Activated CD4-positive, alpha-beta T cell treated with anti-CD3 and anti-CD28 coated beads for 1 hour (primary cell): ENCODE data around the gene STRIT1.
"Not testable (repeated sequence)": the region's sequence is repeated elsewhere in the genome, so short reads cannot be mapped to it uniquely, and the experiment has no call there.

Experiments
- DNase-seq: peaks from one replicate; pipeline ENCODE4 v3.0.0-alpha.2; 2020

Gene STRIT1

GRCh38 chr3:155262855-155263254 lies 30.6 kb downstream of the STRIT1 start:
- not testable (repeated sequence) for DNase-seq

- DNase-seq: no peak
Measured at GRCh38 chr3:155262295-155262694, 31.2 kb downstream of the STRIT1 start.

GRCh38 chr3:155254445-155254844 lies 39.0 kb downstream of the STRIT1 start:
- no peak for DNase-seq

- DNase-seq: no peak
Measured at GRCh38 chr3:155252535-155252934, 40.9 kb downstream of the STRIT1 start.

GRCh38 chr3:155252021-155252420 lies 41.5 kb downstream of the STRIT1 start:
- no peak for DNase-seq

- DNase-seq: no peak
Measured at GRCh38 chr3:155248531-155249187, 44.8 kb downstream of the STRIT1 start.

GRCh38 chr3:155244699-155245098 lies 48.8 kb downstream of the STRIT1 start:
- DNase-seq: no peak

GRCh38 chr3:155244216-155244615 lies 49.3 kb downstream of the STRIT1 start:
- DNase-seq: no peak

- no peak for DNase-seq
Measured at GRCh38 chr3:155243512-155243921, 50.0 kb downstream of the STRIT1 start.

GRCh38 chr3:155242342-155242741 lies 51.1 kb downstream of the STRIT1 start:
- DNase-seq: no peak

- DNase-seq: no peak
Measured at GRCh38 chr3:155241579-155241978, 51.9 kb downstream of the STRIT1 start.
